GM12873 (cell line): ENCODE data around the gene SERPINB1.

Source experiments
- CTCF ChIP-seq: IDR thresholded peaks from 2 replicates; pipeline ENCODE4 v1.5.1; 2012; ENCODE audit warnings: low read depth, mild to moderate bottlenecking, moderate library complexity, low read length, control low read depth; ENCODE audit not compliant: insufficient read depth; ENCODE audit errors: missing control alignments

SERPINB1 gene

GRCh38 chr6:2841264-2842138 lies at the start of gene SERPINB1:
SERPINB1 (minus strand) TSS chr6:2841863; CDS start chr6:2840586, 1,277 bp downstream.
- no peak for TF ChIP-seq CTCF

GRCh38 chr6:2890976-2891767 lies 49.5 kb upstream of the SERPINB1 start:
- no peak for TF ChIP-seq CTCF

- no peak for TF ChIP-seq CTCF
These were observed 44.5 kb upstream of the SERPINB1 start for GRCh38 chr6:2885967-2886735.

- no peak for TF ChIP-seq CTCF
These were observed 43.1 kb upstream of the SERPINB1 start for GRCh38 chr6:2884804-2885203.

- TF ChIP-seq CTCF: no peak
These were observed 42.0 kb upstream of the SERPINB1 start for GRCh38 chr6:2883673-2884072.

- no peak for TF ChIP-seq CTCF
These were observed 39.8 kb upstream of the SERPINB1 start for GRCh38 chr6:2881423-2881822.
